Measurements from ENCODE around the gene LYZ. TPM values are rescaled to one million over a fixed set of nuclear protein-coding genes. Genes with fewer than 3 reads are reported as not detected.

LYZ gene
- total and polyA plus RNA-seq, 2 donors (not counting 3 experiments of a cell fraction or from before 2014, with no cell fraction given) = not detected

GRCh38 chr12:69351462-69352236 is 3.5 kb downstream of the LYZ start:
- ChIA-PET POLR2A (no interaction called here), CTCF (interaction anchor here (1.6 kb wide), 1 partner anchor 288 kb away, joined by 5 read pairs; no protein-coding TSS in a partner anchor)
- no peak for FAIRE-seq
- Histone ChIP-seq H4K20me1 (replicated peaks; ENCODE audit: control insufficient read depth, extremely low read depth, insufficient read depth, low read length) (no peaks in the 10 kb centered on the region), H3K27me3 (ENCODE audit: control insufficient read depth in 2 of 2, insufficient read depth in 2 of 2, low read length in 2 of 2) (peaks cover 0 to 5% of the 10 kb centered on the region in 2 experiments), H3K4me3 (replicated peaks in 1 of 3; ENCODE audit: insufficient read depth in 1 of 3, low read depth in 1 of 3, low read length in 3 of 3) (no peak overlapping the region), H2AFZ (ENCODE audit: low read depth, low read length) (no peak overlapping the region), H3K9ac (replicated peaks; ENCODE audit: extremely low read depth, insufficient read depth, low read length) (no peak overlapping the region), H3K27ac (ENCODE audit: insufficient read depth, low read depth, low read length) (no peak overlapping the region), H3K9me3 (replicated peaks; ENCODE audit: control insufficient read depth, insufficient read depth, low read length) (no peaks in the 10 kb centered on the region), H3K36me3 (ENCODE audit: control insufficient read depth in 2 of 2, extremely low read depth in 1 of 2, insufficient read depth in 2 of 2, low read length in 2 of 2) (no peaks in the 10 kb centered on the region), H3K79me2 (ENCODE audit: control insufficient read depth, insufficient read depth, low read length) (no peaks in the 10 kb centered on the region), H3K4me2 (ENCODE audit: insufficient read depth, low read length) (no peak overlapping the region), H3K9me1 (replicated peaks; ENCODE audit: control insufficient read depth, extremely low read depth, insufficient read depth, low read length) (no peaks in the 10 kb centered on the region), H3K4me1 (ENCODE audit: control insufficient read depth, extremely low read depth, insufficient read depth, low read length) (no peaks in the 10 kb centered on the region)
- BruUV-seq (replicated peaks) = no TSS peak
- intact Hi-C loops (cut with micrococcal nuclease) (no loop called here), dilution Hi-C loops (cut with MboI; ENCODE audit: extremely low pct_ligation_motif_present, low sequenced_read_pairs) (no loop called here)
- DNase-seq (ENCODE audit: low read depth, low spot score) = no peak
- TF ChIP-seq POLR2A (IDR thresholded peaks at IDR 0.05; ENCODE audit: low read depth, low read length) (no peak), CTCF (IDR thresholded peaks at IDR 0.05; ENCODE audit: extremely low read depth in 1 of 2, insufficient read depth in 1 of 2, low read depth in 1 of 2, low read length in 2 of 2) (no peak), MYC (IDR thresholded peaks at IDR 0.05; ENCODE audit: low read depth, low read length) (no peak), GATA2 (IDR thresholded peaks at IDR 0.05; ENCODE audit: insufficient read depth, insufficient read length, low read depth, low read length) (no peak), JUN (IDR thresholded peaks at IDR 0.05; ENCODE audit: borderline replicate concordance, insufficient read depth, insufficient read length, low read depth) (no peak), MAX (IDR thresholded peaks at IDR 0.05; ENCODE audit: insufficient read depth, insufficient read length) (no peak), POLR2AphosphoS5 (IDR thresholded peaks at IDR 0.05; ENCODE audit: insufficient read depth, low read depth, low read length) (no peak)
